ENCODE measurements around the gene LRRFIP1.

DNA sequence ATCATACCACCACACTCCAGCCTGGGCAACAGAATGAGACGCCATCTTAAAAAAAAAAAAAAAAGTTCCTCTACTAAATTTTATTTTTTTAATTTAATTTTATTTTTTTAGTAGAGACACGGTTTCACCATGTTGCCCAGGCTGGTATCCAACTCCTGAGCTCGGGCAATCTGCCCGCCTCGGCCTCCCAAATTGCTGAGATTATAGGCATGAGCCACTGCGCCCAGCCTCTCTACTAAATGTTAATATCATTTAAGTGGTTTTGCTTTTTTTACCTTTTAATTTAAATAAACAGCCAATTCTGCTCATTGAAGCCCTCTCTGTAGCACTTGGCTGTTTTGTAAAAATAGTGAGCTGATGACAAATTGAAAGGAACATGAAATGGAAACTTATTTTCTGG, 46.1 kb upstream of the LRRFIP1 start:
- TF ChIP-seq CTCF (IDR thresholded peaks at IDR 0.05): no peak
- TF ChIP-seq POLR2AphosphoS5 (IDR thresholded peaks at IDR 0.05): no peak
- TF ChIP-seq EP300 (IDR thresholded peaks at IDR 0.05): no peak
- TF ChIP-seq POLR2A (IDR thresholded peaks at IDR 0.05; ENCODE audit: low read depth): no peak

Data from esophagus muscularis mucosa (tissue), 4 donors.